ENCODE data around the gene ZCCHC2. TPM values are rescaled to one million over a fixed set of nuclear protein-coding genes. Genes with fewer than 3 reads are reported as not detected.

Gene ZCCHC2
- total RNA-seq, 1 experiment from 2014 or later: 12.4 TPM

- Histone ChIP-seq H2BK20ac (ENCODE audit: low read depth, low read length, poor library complexity, severe bottlenecking) (no peak overlapping the region), H4K20me1 (ENCODE audit: control insufficient read depth, insufficient read depth, insufficient read length) (no peaks in the 10 kb centered on the region), H3K18ac (ENCODE audit: insufficient read length, low read depth, low read length) (no peak overlapping the region), H3K4me1 (ENCODE audit: insufficient read depth, low read length) (peaks cover 4% of the 10 kb centered on the region; the same call in 1 of the 2 replicates), H3K27ac (ENCODE audit: insufficient read length, low read depth, low read length) (no peak overlapping the region), H3K56ac (ENCODE audit: insufficient read length, low read depth, low read length) (no peak overlapping the region), H2AFZ (ENCODE audit: low read length) (no peak overlapping the region), H3K79me1 (ENCODE audit: insufficient read depth, low read depth, low read length, poor library complexity, severe bottlenecking) (no peaks in the 10 kb centered on the region), H3K9me3 (ENCODE audit: control insufficient read depth, low read depth, low read length) (no peaks in the 10 kb centered on the region), H3K23ac (ENCODE audit: insufficient read length, low read depth, low read length) (no peak overlapping the region), H4K91ac (ENCODE audit: insufficient read length, low read depth, low read length) (no peak overlapping the region), H3K79me2 (ENCODE audit: insufficient read depth, low read length) (0 out of 2 replicates have a peak, but pooled peaks cover 2% of the 10 kb centered on the region), H4K8ac (replicated peaks; ENCODE audit: insufficient read length, low read depth, low read length) (no peak overlapping the region), H2BK15ac (ENCODE audit: low read depth, low read length) (no peak overlapping the region), H2AK5ac (ENCODE audit: insufficient read length, low read length) (no peak overlapping the region), H3T11ph (ENCODE audit: low read length) (no peak overlapping the region), H3K9ac (ENCODE audit: extremely low read depth, insufficient read length, low read length) (peak overlapping the region; percentile 2), H3K23me2 (ENCODE audit: insufficient read length, low read depth, low read length, poor library complexity, severe bottlenecking) (peaks cover 13% of the 10 kb centered on the region), H4K5ac (ENCODE audit: insufficient read length, low read depth, low read length) (no peak overlapping the region), H2BK12ac (ENCODE audit: insufficient read length, low read depth, low read length) (no peak overlapping the region), H2BK120ac (ENCODE audit: low read depth, low read length, poor library complexity, severe bottlenecking) (no peak overlapping the region), H3K4me2 (ENCODE audit: insufficient read depth, insufficient read length, low read length) (peak overlapping the region; percentile 83), H3K14ac (ENCODE audit: insufficient read depth, low read length) (no peak overlapping the region), H2BK5ac (ENCODE audit: insufficient read length, low read length) (no peak overlapping the region), H3K4ac (ENCODE audit: low read depth, low read length) (no peak overlapping the region), H3K27me3 (ENCODE audit: insufficient read depth, low read length) (peaks cover 9% of the 10 kb centered on the region; the same call in 1 of the 2 replicates)
- Mint-ChIP-seq H3K9me3 (peaks cover 0 to 2% of the 10 kb centered on the region in 2 experiments; a peak in 1 of 5 replicates), H3K27me3 (ENCODE audit: low read depth) (peaks cover 39% of the 10 kb centered on the region), H3K36me3 (ENCODE audit: insufficient read depth in 1 of 3, low read depth in 3 of 3) (peaks cover 0 to 3% (median 2%) of the 10 kb centered on the region in 3 experiments; a peak in 3 of 7 replicates), H3K4me3 (peak overlapping the region; percentile 72 to 87), H3K27ac (no peak overlapping the region), H3K4me1 (peaks cover 26 to 38% of the 10 kb centered on the region in 2 experiments)
- WGBS (ENCODE audit: extremely low coverage, insufficient read length, low lambda C conversion rate): no CpG with 5 or more reads among the region's 100 CpGs
- TF ChIP-seq CTCF (conservative IDR thresholded peaks at IDR 0.05): no peak
- DNase-seq: peak; percentile 49
Measured at GRCh38 chr18:62523631-62524439, 1.0 kb downstream of the ZCCHC2 start.

All from H9 (cell line).